Natural killer cell (primary cell): ENCODE results near the gene SPINK4. TPM values are rescaled to one million over a fixed set of nuclear protein-coding genes. Genes with fewer than 3 reads are reported as not detected.

Source experiments
- ATAC-seq, 3 donors: fragments of 150-1000 bp in 2 of 3; fragments of 200-7000 bp in 1 of 3; cut with Tn5 transposase; 1 replicate in 1 of 3; 2 replicates in 2 of 3; pipeline ENCODE4 v1.10.0; 2021; ENCODE audit warnings: mild to moderate bottlenecking in 2 of 3, moderate library complexity in 2 of 3
- DNase-seq, 2 donors: peaks; one replicate each; pipeline versions ENCODE4 v3.0.0 to v3.0.0-alpha.2; 2013 to 2021; ENCODE audit warnings: mixed read lengths in 1 of 2
- H3K27ac ChIP-seq: one replicate; pipeline ENCODE4 v1.5.1; 2013; ENCODE audit warnings: mild to moderate bottlenecking, low read length
- H3K27me3 ChIP-seq: one replicate; pipeline ENCODE4 v1.6.1; 2013; ENCODE audit warnings: low read length; ENCODE audit not compliant: control insufficient read depth, insufficient read depth
- H3K36me3 ChIP-seq: one replicate; pipeline ENCODE4 v1.6.1; 2013; ENCODE audit warnings: low read length; ENCODE audit not compliant: control insufficient read depth, insufficient read depth
- H3K4me1 ChIP-seq: one replicate; pipeline ENCODE4 v1.6.1; 2013; ENCODE audit warnings: low read length; ENCODE audit not compliant: control insufficient read depth, insufficient read depth
- H3K4me3 ChIP-seq: one replicate; pipeline ENCODE4 v1.5.1; 2013; ENCODE audit warnings: low read length
- H3K9me3 ChIP-seq: one replicate; pipeline ENCODE4 v1.6.1; 2013; ENCODE audit warnings: low read length; ENCODE audit not compliant: control insufficient read depth, insufficient read depth
- H3K27ac Mint-ChIP-seq, 2 donors: one replicate each; pipeline ENCODE4 v1.8.0; 2022; ENCODE audit warnings: mild to moderate bottlenecking in 2 of 2, mixed read lengths in 2 of 2, moderate library complexity in 1 of 2
- H3K27me3 Mint-ChIP-seq, 2 donors: one replicate each; pipeline ENCODE4 v1.8.0; 2022; ENCODE audit warnings: low read depth in 2 of 2, mixed read lengths in 2 of 2
- H3K36me3 Mint-ChIP-seq: one replicate; pipeline ENCODE4 v1.8.0; 2022; ENCODE audit warnings: mixed read lengths
- H3K4me1 Mint-ChIP-seq, 2 donors: one replicate each; pipeline ENCODE4 v1.8.0; 2022; ENCODE audit warnings: mixed read lengths in 2 of 2
- H3K4me3 Mint-ChIP-seq: one replicate; pipeline ENCODE4 v1.8.0; 2022; ENCODE audit warnings: mild to moderate bottlenecking, moderate library complexity, mixed read lengths
- H3K9me3 Mint-ChIP-seq, 2 donors: one replicate each; pipeline ENCODE4 v1.8.0; 2022; ENCODE audit warnings: mixed read lengths in 2 of 2
- WGBS: methylation state at CpG from one replicate; pipeline ENCODE4 v1.1.7; 2013; ENCODE audit warnings: missing lambda C conversion rate; ENCODE audit not compliant: insufficient coverage; 5-methylcytosine and 5-hydroxymethylcytosine counted together
- intact Hi-C: fragments of 100-400 bp; cut with micrococcal nuclease; formaldehyde crosslinking; loops from one replicate; pipeline ENCODE4 v1.14.2; 2022
- total RNA-seq, 4 donors: library from RNA; stranded (reverse); fragments of 120-200 nt in 1 of 4; gene quantifications; one replicate each; pipeline versions ENCODE4 v1.2.3 to v1.2.4, GENCODE V29; 2013 to 2022
- TF ChIP-seq, protein P1 (sequence below): fragments of 200-600 bp; IDR thresholded peaks from one replicate; pipeline ENCODE4 v1.8.0; 2022; ENCODE audit warnings: antibody characterized with exemption

The SPINK4 gene
- total RNA-seq, 3 donors from 2014 or later (not counting 1 experiment from before 2014, with no cell fraction given), result not detected

GRCh38 chr9:33227008-33227398 is 13.0 kb upstream of the SPINK4 start:
- H3K36me3 Mint-ChIP-seq, result no peaks in the 10 kb centered on the region
- no peak overlapping the region for H3K4me3 Mint-ChIP-seq
- ATAC-seq (peak in 1 of 3 donors; percentile 48), DNase-seq (no peak)
- intact Hi-C loops, result loop anchor here (5.0 kb wide), 1 partner anchor 45 kb away; no protein-coding TSS in a partner anchor
- no peaks in the 10 kb centered on the region for H3K27me3 ChIP-seq
- peaks cover 5% of the 10 kb centered on the region for H3K4me1 ChIP-seq
- WGBS, result 52% methylated on average over 9 of the region's 10 CpGs
- peaks cover 9 to 10% of the 10 kb centered on the region in 2 donors for H3K4me1 Mint-ChIP-seq
- no peak overlapping the region for H3K27ac Mint-ChIP-seq
- H3K27me3 Mint-ChIP-seq, result peaks cover 0 to 6% of the 10 kb centered on the region in 2 donors
- H3K4me3 ChIP-seq, result no peak overlapping the region
- H3K27ac ChIP-seq, result peak overlapping the region; percentile 37
- TF ChIP-seq, protein P1, sequence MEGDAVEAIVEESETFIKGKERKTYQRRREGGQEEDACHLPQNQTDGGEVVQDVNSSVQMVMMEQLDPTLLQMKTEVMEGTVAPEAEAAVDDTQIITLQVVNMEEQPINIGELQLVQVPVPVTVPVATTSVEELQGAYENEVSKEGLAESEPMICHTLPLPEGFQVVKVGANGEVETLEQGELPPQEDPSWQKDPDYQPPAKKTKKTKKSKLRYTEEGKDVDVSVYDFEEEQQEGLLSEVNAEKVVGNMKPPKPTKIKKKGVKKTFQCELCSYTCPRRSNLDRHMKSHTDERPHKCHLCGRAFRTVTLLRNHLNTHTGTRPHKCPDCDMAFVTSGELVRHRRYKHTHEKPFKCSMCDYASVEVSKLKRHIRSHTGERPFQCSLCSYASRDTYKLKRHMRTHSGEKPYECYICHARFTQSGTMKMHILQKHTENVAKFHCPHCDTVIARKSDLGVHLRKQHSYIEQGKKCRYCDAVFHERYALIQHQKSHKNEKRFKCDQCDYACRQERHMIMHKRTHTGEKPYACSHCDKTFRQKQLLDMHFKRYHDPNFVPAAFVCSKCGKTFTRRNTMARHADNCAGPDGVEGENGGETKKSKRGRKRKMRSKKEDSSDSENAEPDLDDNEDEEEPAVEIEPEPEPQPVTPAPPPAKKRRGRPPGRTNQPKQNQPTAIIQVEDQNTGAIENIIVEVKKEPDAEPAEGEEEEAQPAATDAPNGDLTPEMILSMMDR, result no peak
- H3K9me3 Mint-ChIP-seq, result no peaks in the 10 kb centered on the region
- no peaks in the 10 kb centered on the region for H3K36me3 ChIP-seq
- H3K9me3 ChIP-seq, result no peaks in the 10 kb centered on the region

GRCh38 chr9:33227741-33228140 is 12.2 kb upstream of the SPINK4 start:
- Histone ChIP-seq H3K27me3 (no peaks in the 10 kb centered on the region), H3K4me3 (no peak overlapping the region), H3K36me3 (no peaks in the 10 kb centered on the region), H3K9me3 (no peaks in the 10 kb centered on the region), H3K27ac (peak overlapping the region; percentile 37), H3K4me1 (peaks cover 4% of the 10 kb centered on the region)
- Mint-ChIP-seq H3K4me3 (no peak overlapping the region), H3K27ac (no peak overlapping the region), H3K36me3 (no peaks in the 10 kb centered on the region), H3K9me3 (no peaks in the 10 kb centered on the region), H3K27me3 (peaks cover 0 to 6% of the 10 kb centered on the region in 2 donors), H3K4me1 (peaks cover 9 to 10% of the 10 kb centered on the region in 2 donors)
- no peak for DNase-seq
- ATAC-seq, result no peak
- 83% methylated on average over 8 of the region's 8 CpGs for WGBS
- intact Hi-C loops, result loop anchor here (5.0 kb wide), 1 partner anchor 45 kb away; no protein-coding TSS in a partner anchor
- TF ChIP-seq, protein P1, result no peak

DNA sequence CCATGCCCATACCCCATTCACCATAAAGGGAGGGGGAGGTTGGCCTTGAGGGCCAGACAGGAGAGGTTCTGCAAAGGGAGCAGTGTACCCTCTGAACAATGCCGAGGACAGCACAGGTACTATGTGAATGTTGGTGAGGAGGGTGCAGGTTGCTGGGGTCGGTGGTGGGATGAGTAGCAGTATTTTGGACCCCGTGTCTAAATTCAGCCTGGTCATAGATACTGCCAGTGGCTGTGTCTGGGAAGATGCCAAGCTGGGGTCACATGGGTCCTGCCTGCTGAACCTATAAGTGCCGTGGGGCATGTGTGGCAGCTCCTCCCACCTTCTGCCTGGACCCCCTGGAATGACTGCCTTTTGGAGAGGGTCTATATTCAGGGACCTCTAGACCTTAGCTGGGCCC is 11.4 kb upstream of the SPINK4 start:
- intact Hi-C loops, result loop anchor here (5.0 kb wide), 1 partner anchor 46 kb away; no protein-coding TSS in a partner anchor
- no peak for ATAC-seq
- Histone ChIP-seq H3K27me3 (no peaks in the 10 kb centered on the region), H3K36me3 (no peaks in the 10 kb centered on the region), H3K27ac (no peak overlapping the region), H3K4me3 (no peak overlapping the region), H3K4me1 (peaks cover 4% of the 10 kb centered on the region), H3K9me3 (no peaks in the 10 kb centered on the region)
- Mint-ChIP-seq H3K4me1 (peaks cover 9 to 10% of the 10 kb centered on the region in 2 donors), H3K4me3 (no peak overlapping the region), H3K36me3 (no peaks in the 10 kb centered on the region), H3K9me3 (no peaks in the 10 kb centered on the region), H3K27me3 (peaks cover 4 to 6% of the 10 kb centered on the region in 2 donors), H3K27ac (no peak overlapping the region)
- DNase-seq, result no peak
- WGBS, result 73% methylated on average over 4 of the region's 4 CpGs
- TF ChIP-seq, protein P1, result no peak
